ENCODE data around the gene PTGS1.

DNA sequence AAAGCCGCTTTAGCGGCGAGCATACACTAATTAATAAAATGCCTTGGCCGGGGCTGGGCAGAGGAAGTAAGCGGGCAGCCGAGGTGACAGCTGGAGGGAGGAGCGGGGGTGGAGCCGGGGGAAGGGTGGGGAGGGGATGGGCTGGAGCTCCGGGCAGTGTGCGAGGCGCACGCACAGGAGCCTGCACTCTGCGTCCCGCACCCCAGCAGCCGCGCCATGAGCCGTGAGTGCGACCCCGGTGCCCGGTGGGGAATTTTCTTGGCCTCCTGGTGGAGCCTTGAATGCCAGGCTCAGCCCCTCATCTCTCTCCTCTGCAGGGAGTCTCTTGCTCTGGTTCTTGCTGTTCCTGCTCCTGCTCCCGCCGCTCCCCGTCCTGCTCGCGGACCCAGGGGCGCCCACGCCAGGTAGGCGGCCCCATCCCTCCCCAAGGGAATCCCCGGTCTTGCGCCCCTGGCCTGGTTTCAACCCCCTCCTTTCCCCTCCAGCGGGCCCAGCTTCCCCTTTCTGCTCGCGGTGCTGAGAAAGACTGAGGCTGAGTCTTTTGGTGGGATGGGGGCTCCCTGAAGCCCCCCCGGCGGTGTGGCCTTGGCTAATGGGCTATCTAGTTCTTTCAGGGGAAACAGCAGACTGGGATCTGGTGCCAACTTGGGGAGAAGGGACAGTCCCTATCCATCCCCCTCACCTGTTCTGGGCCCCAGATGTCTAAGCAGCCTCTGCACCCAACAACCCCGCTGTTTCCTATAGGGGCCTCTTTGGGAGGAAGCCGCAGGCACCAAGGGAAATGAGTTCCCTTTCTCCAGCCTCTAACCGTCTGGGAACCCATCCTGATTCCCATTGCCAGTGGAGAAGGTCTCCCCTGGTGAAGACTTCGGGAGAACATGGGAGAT, at the start of gene PTGS1:
- TF ChIP-seq POLR2A (IDR thresholded peaks at IDR 0.05; ENCODE audit: low read depth) (no peak), EP300 (IDR thresholded peaks at IDR 0.05) (no peak), POLR2AphosphoS5 (IDR thresholded peaks at IDR 0.05) (peak; percentile 55 to 90)
- TF ChIP-seq, protein P1, sequence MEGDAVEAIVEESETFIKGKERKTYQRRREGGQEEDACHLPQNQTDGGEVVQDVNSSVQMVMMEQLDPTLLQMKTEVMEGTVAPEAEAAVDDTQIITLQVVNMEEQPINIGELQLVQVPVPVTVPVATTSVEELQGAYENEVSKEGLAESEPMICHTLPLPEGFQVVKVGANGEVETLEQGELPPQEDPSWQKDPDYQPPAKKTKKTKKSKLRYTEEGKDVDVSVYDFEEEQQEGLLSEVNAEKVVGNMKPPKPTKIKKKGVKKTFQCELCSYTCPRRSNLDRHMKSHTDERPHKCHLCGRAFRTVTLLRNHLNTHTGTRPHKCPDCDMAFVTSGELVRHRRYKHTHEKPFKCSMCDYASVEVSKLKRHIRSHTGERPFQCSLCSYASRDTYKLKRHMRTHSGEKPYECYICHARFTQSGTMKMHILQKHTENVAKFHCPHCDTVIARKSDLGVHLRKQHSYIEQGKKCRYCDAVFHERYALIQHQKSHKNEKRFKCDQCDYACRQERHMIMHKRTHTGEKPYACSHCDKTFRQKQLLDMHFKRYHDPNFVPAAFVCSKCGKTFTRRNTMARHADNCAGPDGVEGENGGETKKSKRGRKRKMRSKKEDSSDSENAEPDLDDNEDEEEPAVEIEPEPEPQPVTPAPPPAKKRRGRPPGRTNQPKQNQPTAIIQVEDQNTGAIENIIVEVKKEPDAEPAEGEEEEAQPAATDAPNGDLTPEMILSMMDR (IDR thresholded peaks at IDR 0.05): no peak
